Smooth muscle cell (in vitro differentiated cells): ENCODE results near the gene FIBCD1. TPM values are rescaled to one million over a fixed set of nuclear protein-coding genes. Genes with fewer than 3 reads are reported as not detected.

Experiments used
- DNase-seq: peaks from one replicate; lab custom pipeline; 2025; ENCODE audit not compliant: unreplicated experiment; lab: John Stamatoyannopoulos, UW
- H2AFZ ChIP-seq: fragments of 200-600 bp; sonication (generic); 2 replicates; pipeline ENCODE4 v1.6.0; 2016; ENCODE audit warnings: antibody characterized with exemption, low read depth, mild to moderate bottlenecking
- H3F3A ChIP-seq: fragments of 200-600 bp; sonication (generic); 2 replicates; pipeline ENCODE4 v1.6.0; 2017; ENCODE audit warnings: antibody characterized with exemption, low read depth
- H3K27ac ChIP-seq: fragments of 200-600 bp; sonication (generic); 2 replicates; pipeline ENCODE4 v1.5.1; 2016; ENCODE audit warnings: low read depth, mild to moderate bottlenecking
- H3K27me3 ChIP-seq: fragments of 200-600 bp; sonication (generic); 2 replicates; pipeline ENCODE4 v1.6.1; 2016; ENCODE audit warnings: low read depth, mild to moderate bottlenecking
- H3K36me3 ChIP-seq: fragments of 200-600 bp; sonication (generic); 2 replicates; pipeline ENCODE4 v1.5.1; 2016; ENCODE audit warnings: low read depth
- H3K4me1 ChIP-seq: fragments of 200-600 bp; sonication (generic); 2 replicates; pipeline ENCODE4 v1.5.1; 2016; ENCODE audit warnings: low read depth
- H3K4me2 ChIP-seq: fragments of 200-600 bp; sonication (generic); 2 replicates; pipeline ENCODE4 v1.6.0; 2016; ENCODE audit warnings: mild to moderate bottlenecking
- H3K4me3 ChIP-seq: fragments of 200-600 bp; sonication (generic); 2 replicates; pipeline ENCODE4 v1.5.1; 2016; ENCODE audit warnings: mild to moderate bottlenecking
- H3K79me2 ChIP-seq: fragments of 200-600 bp; sonication (generic); 2 replicates; pipeline ENCODE4 v1.6.0; 2016; ENCODE audit warnings: low read depth, mild to moderate bottlenecking
- H3K9ac ChIP-seq: fragments of 200-600 bp; sonication (generic); 2 replicates; pipeline ENCODE4 v1.6.0; 2016; ENCODE audit warnings: low read depth
- H3K9me3 ChIP-seq: fragments of 200-600 bp; sonication (generic); replicated peaks from 2 replicates; pipeline ENCODE4 v1.5.1; 2016; ENCODE audit warnings: low read depth
- H4K20me1 ChIP-seq: fragments of 200-600 bp; sonication (generic); 2 replicates; pipeline ENCODE4 v1.6.0; 2016; ENCODE audit warnings: low read depth
- WGBS: methylation state at CpG from one replicate; pipeline ENCODE4 v1.1.7; 2016; ENCODE audit warnings: low lambda C conversion rate; 5-methylcytosine and 5-hydroxymethylcytosine counted together
- polyA plus RNA-seq: library from polyadenylated mRNA; unstranded; fragments of >200 nt; fragmentation: Nextera tagmentation; extraction: Ambion mirVana; gene quantifications from 2 replicates; pipeline ENCODE4 v1.2.1, GENCODE V29; 2016
- total RNA-seq: library from RNA; depleted of rRNA; stranded (reverse); fragments of >200 nt; gene quantifications from 2 replicates; pipeline ENCODE4 v1.2.3, GENCODE V29; 2014
- TF ChIP-seq, protein P1 (sequence below): fragments of 200-600 bp; sonication (generic); IDR thresholded peaks from 2 replicates; pipeline ENCODE4 v1.5.1; 2017; ENCODE audit warnings: borderline replicate concordance, mild to moderate bottlenecking, antibody characterized with exemption; ENCODE audit not compliant: insufficient read depth, poor library complexity, severe bottlenecking

FIBCD1 gene
- total and polyA plus RNA-seq, 2 experiments from 2014 or later = 1.8 to 4.7 TPM

DNA sequence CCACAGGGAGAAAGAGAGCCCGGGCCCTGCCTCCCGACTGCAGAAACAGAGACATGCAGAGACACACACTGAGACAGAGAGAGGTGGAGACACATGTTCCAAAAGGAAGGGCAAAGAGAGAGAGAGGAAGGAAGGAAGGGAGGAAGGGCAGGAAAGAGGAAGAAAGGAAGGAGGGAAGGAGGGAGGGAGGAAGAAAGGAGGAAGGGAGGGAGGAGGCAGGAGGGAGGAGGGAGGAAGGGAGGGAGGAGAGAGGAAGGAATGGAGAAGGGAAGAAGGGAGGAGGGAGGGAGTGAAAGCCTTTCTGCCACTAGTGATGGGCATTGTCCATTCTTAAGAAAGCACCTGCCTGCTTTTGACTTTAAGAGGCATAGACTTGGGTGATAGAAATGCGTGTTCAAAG lies 31.8 kb upstream of the FIBCD1 start:
- WGBS = 88% methylated on average over 3 of the region's 3 CpGs
- Histone ChIP-seq H3K27me3 (no peaks in the 10 kb centered on the region), H3K79me2 (no peaks in the 10 kb centered on the region)

DNA sequence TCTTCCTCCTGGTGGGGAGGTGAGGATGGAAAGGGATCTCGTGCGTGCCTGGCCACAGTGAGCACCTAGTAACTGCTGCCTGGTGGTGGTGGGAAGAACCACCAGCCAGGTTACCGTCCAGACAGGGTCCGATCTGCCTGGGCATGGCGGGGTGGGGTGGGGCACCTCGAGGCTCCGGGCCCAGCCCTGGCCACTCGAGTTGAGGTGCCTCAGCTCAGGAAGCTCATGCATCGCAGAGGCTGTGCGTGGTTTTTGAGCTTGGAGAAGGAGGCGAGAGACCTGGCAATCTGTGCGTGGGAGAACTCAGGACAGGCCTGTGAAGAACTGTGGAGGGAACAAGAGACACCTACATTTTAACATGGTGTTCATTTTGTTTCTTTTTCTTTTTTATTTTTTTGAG lies 31.0 kb upstream of the FIBCD1 start:
- H3K4me2 ChIP-seq = no peak overlapping the region
- TF ChIP-seq, protein P1, sequence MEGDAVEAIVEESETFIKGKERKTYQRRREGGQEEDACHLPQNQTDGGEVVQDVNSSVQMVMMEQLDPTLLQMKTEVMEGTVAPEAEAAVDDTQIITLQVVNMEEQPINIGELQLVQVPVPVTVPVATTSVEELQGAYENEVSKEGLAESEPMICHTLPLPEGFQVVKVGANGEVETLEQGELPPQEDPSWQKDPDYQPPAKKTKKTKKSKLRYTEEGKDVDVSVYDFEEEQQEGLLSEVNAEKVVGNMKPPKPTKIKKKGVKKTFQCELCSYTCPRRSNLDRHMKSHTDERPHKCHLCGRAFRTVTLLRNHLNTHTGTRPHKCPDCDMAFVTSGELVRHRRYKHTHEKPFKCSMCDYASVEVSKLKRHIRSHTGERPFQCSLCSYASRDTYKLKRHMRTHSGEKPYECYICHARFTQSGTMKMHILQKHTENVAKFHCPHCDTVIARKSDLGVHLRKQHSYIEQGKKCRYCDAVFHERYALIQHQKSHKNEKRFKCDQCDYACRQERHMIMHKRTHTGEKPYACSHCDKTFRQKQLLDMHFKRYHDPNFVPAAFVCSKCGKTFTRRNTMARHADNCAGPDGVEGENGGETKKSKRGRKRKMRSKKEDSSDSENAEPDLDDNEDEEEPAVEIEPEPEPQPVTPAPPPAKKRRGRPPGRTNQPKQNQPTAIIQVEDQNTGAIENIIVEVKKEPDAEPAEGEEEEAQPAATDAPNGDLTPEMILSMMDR = no peak
- WGBS = 91% methylated on average over 10 of the region's 12 CpGs

More for the DNA sequence above, 31.8 kb upstream of the FIBCD1 start:
- TF ChIP-seq, protein P1 = no peak
- Histone ChIP-seq H3K4me1 (no peaks in the 10 kb centered on the region), H3K4me2 (no peak overlapping the region), H3F3A (no peaks in the 10 kb centered on the region), H3K9me3 (no peaks in the 10 kb centered on the region), H2AFZ (no peak overlapping the region), H3K36me3 (no peaks in the 10 kb centered on the region), H4K20me1 (no peaks in the 10 kb centered on the region), H3K9ac (no peak overlapping the region), H3K4me3 (no peak overlapping the region), H3K27ac (no peak overlapping the region)
- DNase-seq = no peak

DNA sequence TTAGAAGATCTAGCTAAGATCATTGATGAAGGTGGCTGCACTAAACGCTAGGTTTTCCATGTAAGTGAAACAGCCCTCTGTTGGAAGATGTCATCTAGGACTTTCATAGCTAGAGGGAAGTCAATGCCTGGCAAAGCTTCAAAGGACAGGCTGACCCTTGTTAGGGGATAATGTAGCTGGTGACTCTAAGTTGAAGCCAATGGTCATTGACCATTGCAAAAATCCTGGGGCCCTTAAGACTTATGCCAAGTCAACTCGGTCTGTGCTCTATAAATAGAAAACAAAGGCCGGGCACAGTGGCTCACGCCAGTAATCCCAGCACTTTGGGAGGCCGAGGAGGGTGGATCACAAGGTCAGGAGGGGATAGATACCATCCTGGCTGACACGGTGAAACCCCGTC lies 26.6 kb upstream of the FIBCD1 start:
- H3K27ac ChIP-seq = no peak overlapping the region
- H2AFZ ChIP-seq = no peak overlapping the region
- H3K4me1 ChIP-seq = no peaks in the 10 kb centered on the region
- no peaks in the 10 kb centered on the region for H3K36me3 ChIP-seq
- no peaks in the 10 kb centered on the region for H3F3A ChIP-seq
- no peak overlapping the region for H3K4me3 ChIP-seq
- 93% methylated on average over 7 of the region's 7 CpGs for WGBS
- H4K20me1 ChIP-seq = no peaks in the 10 kb centered on the region
- DNase-seq = no peak
- no peak overlapping the region for H3K4me2 ChIP-seq
- no peaks in the 10 kb centered on the region for H3K79me2 ChIP-seq
- H3K27me3 ChIP-seq = no peaks in the 10 kb centered on the region
- H3K9me3 ChIP-seq = no peaks in the 10 kb centered on the region
- TF ChIP-seq, protein P1 = no peak
- H3K9ac ChIP-seq = no peak overlapping the region

More for the DNA sequence above, 31.0 kb upstream of the FIBCD1 start:
- no peaks in the 10 kb centered on the region for H3F3A ChIP-seq
- H4K20me1 ChIP-seq = no peaks in the 10 kb centered on the region
- no peaks in the 10 kb centered on the region for H3K36me3 ChIP-seq
- H3K79me2 ChIP-seq = no peaks in the 10 kb centered on the region
- no peak overlapping the region for H3K4me3 ChIP-seq
- no peak overlapping the region for H2AFZ ChIP-seq
- no peaks in the 10 kb centered on the region for H3K9me3 ChIP-seq
- H3K4me1 ChIP-seq = no peaks in the 10 kb centered on the region
- H3K27ac ChIP-seq = no peak overlapping the region
- H3K27me3 ChIP-seq = no peaks in the 10 kb centered on the region
- DNase-seq = no peak
- H3K9ac ChIP-seq = no peak overlapping the region

DNA sequence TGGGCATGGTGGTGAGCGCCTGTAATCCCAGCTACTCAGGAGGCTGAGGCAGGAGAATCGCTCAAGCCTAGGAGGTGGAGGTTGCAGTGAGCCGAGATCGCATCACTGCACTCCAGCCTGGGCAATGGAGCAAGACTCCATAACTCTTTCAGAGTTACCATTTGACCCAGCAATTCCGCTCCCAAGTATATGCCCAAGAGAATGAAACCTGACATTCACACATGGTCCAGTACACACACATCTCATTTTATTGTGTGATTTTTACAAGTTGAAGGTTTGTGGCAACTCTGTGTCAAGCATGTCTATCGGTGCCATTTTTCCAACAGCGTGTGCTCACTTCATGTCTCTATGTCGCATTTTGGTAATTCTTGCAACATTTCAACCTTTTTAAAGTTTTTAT lies 24.9 kb upstream of the FIBCD1 start:
- DNase-seq = no peak
- no peaks in the 10 kb centered on the region for H3K27me3 ChIP-seq
- H2AFZ ChIP-seq = no peak overlapping the region
- no peak overlapping the region for H3K4me3 ChIP-seq
- H3K9ac ChIP-seq = no peak overlapping the region
- H3K27ac ChIP-seq = no peak overlapping the region
- no peaks in the 10 kb centered on the region for H3K36me3 ChIP-seq
- no peak overlapping the region for H3K4me2 ChIP-seq
- no peaks in the 10 kb centered on the region for H4K20me1 ChIP-seq
- 98% methylated on average over 8 of the region's 8 CpGs for WGBS
- no peaks in the 10 kb centered on the region for H3K4me1 ChIP-seq
- H3F3A ChIP-seq = no peaks in the 10 kb centered on the region
- H3K79me2 ChIP-seq = no peaks in the 10 kb centered on the region
- TF ChIP-seq, protein P1 = no peak
- no peaks in the 10 kb centered on the region for H3K9me3 ChIP-seq
